ENCODE results near the gene CBFA2T2. TPM values are rescaled to one million over a fixed set of nuclear protein-coding genes. Genes with fewer than 3 reads are reported as not detected.

CBFA2T2 gene
- total and polyA plus RNA-seq, 2 donors (not counting 3 experiments of a cell fraction or from before 2014, with no cell fraction given) = 10.7 to 12.1 TPM

DNA sequence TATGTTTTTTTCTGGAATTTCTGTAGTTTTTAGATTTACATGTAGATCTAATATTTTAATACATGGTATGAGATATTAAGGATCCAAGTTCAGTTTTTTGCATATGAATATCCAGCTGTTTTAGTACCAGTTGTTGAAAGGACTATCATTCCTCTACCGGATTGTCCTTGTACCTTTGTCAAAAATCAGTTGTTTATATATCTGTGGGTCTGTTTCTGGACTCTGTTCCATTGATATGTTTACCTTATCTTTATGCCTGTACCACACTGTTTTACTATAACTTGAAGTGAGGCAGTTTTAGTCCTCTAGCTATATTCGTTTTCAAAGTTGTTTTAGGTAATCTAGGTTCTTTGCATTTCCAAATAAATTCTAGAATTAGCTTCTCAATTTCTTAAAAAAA is 47.7 kb downstream of the CBFA2T2 start:
- no peak overlapping the region for H3K27ac ChIP-seq (ENCODE audit: insufficient read depth, low read depth, low read length)
- FAIRE-seq (no peak), DNase-seq (ENCODE audit: low read depth, low spot score) (no peak)
- CTCF ChIA-PET = interaction anchor here (0.9 to 2.1 kb wide), 5 partner anchors 9 to 25 kb away, joined by 3 to 6 read pairs (median 4); no protein-coding TSS in a partner anchor
- no peaks in the 10 kb centered on the region for H3K27me3 ChIP-seq (ENCODE audit: control insufficient read depth in 2 of 2, insufficient read depth in 2 of 2, low read length in 2 of 2)
- H3K9me3 ChIP-seq (replicated peaks; ENCODE audit: control insufficient read depth, insufficient read depth, low read length) = no peaks in the 10 kb centered on the region
- dilution Hi-C loops (cut with MboI; ENCODE audit: extremely low pct_ligation_motif_present, low sequenced_read_pairs) (no loop called here), intact Hi-C loops (cut with micrococcal nuclease) (no loop called here)
- no peaks in the 10 kb centered on the region for H3K9me1 ChIP-seq (replicated peaks; ENCODE audit: control insufficient read depth, extremely low read depth, insufficient read depth, low read length)
- no peak for TF ChIP-seq MAX (IDR thresholded peaks at IDR 0.05; ENCODE audit: insufficient read depth, insufficient read length)
- no peak for TF ChIP-seq GATA2 (IDR thresholded peaks at IDR 0.05; ENCODE audit: insufficient read depth, insufficient read length, low read depth, low read length)
- peaks cover 4% of the 10 kb centered on the region for H4K20me1 ChIP-seq (replicated peaks; ENCODE audit: control insufficient read depth, extremely low read depth, insufficient read depth, low read length)
- H3K79me2 ChIP-seq (ENCODE audit: control insufficient read depth, insufficient read depth, low read length) = no peaks in the 10 kb centered on the region
- no peak overlapping the region for H3K9ac ChIP-seq (replicated peaks; ENCODE audit: extremely low read depth, insufficient read depth, low read length)
- no TSS peak for BruUV-seq (replicated peaks)
- H3K36me3 ChIP-seq (ENCODE audit: control insufficient read depth in 2 of 2, extremely low read depth in 1 of 2, insufficient read depth in 2 of 2, low read length in 2 of 2) = no peaks in the 10 kb centered on the region
- H3K4me2 ChIP-seq (ENCODE audit: insufficient read depth, low read length) = no peak overlapping the region
- peaks cover 25% of the 10 kb centered on the region for H3K4me1 ChIP-seq (ENCODE audit: control insufficient read depth, extremely low read depth, insufficient read depth, low read length)
- POLR2A ChIA-PET = no interaction called here
- no peak overlapping the region for H3K4me3 ChIP-seq (replicated peaks in 1 of 3; ENCODE audit: insufficient read depth in 1 of 3, low read depth in 1 of 3, low read length in 3 of 3)
- no peak overlapping the region for H2AFZ ChIP-seq (ENCODE audit: low read depth, low read length)

DNA sequence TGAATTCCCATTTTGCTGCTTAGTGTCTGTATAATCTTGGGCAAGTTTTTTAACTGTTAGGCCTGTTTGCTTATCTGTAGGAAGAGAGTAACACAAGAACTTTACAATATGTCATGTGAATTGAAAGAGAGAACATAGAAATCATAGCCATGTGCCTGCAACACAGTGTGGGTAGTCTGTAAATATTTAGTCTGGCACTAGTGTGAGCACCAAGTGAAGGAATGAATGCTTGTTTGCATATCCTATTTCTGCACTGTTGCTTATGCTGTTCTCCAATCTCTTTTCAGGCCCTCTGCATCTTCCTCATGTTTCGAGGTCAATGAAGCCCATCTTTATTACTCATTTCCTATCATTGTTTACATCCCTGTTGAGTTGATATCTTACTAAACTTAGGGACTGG is 49.2 kb downstream of the CBFA2T2 start:
- no TSS peak for BruUV-seq (replicated peaks)
- Histone ChIP-seq H3K4me1 (ENCODE audit: control insufficient read depth, extremely low read depth, insufficient read depth, low read length) (peaks cover 21% of the 10 kb centered on the region), H4K20me1 (replicated peaks; ENCODE audit: control insufficient read depth, extremely low read depth, insufficient read depth, low read length) (peaks cover 4% of the 10 kb centered on the region), H3K27me3 (ENCODE audit: control insufficient read depth in 2 of 2, insufficient read depth in 2 of 2, low read length in 2 of 2) (no peaks in the 10 kb centered on the region), H3K4me2 (ENCODE audit: insufficient read depth, low read length) (peak overlapping the region; percentile 48), H3K4me3 (replicated peaks in 1 of 3; ENCODE audit: insufficient read depth in 1 of 3, low read depth in 1 of 3, low read length in 3 of 3) (no peak overlapping the region), H2AFZ (ENCODE audit: low read depth, low read length) (no peak overlapping the region), H3K36me3 (ENCODE audit: control insufficient read depth in 2 of 2, extremely low read depth in 1 of 2, insufficient read depth in 2 of 2, low read length in 2 of 2) (no peaks in the 10 kb centered on the region), H3K79me2 (ENCODE audit: control insufficient read depth, insufficient read depth, low read length) (no peaks in the 10 kb centered on the region), H3K9ac (replicated peaks; ENCODE audit: extremely low read depth, insufficient read depth, low read length) (peak overlapping the region; percentile 29), H3K9me1 (replicated peaks; ENCODE audit: control insufficient read depth, extremely low read depth, insufficient read depth, low read length) (no peaks in the 10 kb centered on the region), H3K27ac (ENCODE audit: insufficient read depth, low read depth, low read length) (peak overlapping the region; percentile 8), H3K9me3 (replicated peaks; ENCODE audit: control insufficient read depth, insufficient read depth, low read length) (no peaks in the 10 kb centered on the region)
- intact Hi-C loops (cut with micrococcal nuclease) (no loop called here), dilution Hi-C loops (cut with MboI; ENCODE audit: extremely low pct_ligation_motif_present, low sequenced_read_pairs) (no loop called here)
- POLR2A ChIA-PET = interaction anchor here (0.7 to 0.8 kb wide), 2 partner anchors 10 to 90 kb away, joined by 3 read pairs; no protein-coding TSS in a partner anchor
- CTCF ChIA-PET = interaction anchor here (2.1 kb wide), 1 partner anchor 16 kb away, joined by 6 read pairs; no protein-coding TSS in a partner anchor
- TF ChIP-seq EZH2 (IDR thresholded peaks at IDR 0.05; ENCODE audit: borderline replicate concordance, low read depth, low read length, severe bottlenecking) (no peak), FOS (IDR thresholded peaks at IDR 0.05; ENCODE audit: borderline replicate concordance, insufficient read depth, low read length) (peak; percentile 43), POLR2A (IDR thresholded peaks at IDR 0.05; ENCODE audit: low read depth, low read length) (no peak), JUN (IDR thresholded peaks at IDR 0.05; ENCODE audit: borderline replicate concordance, insufficient read depth, insufficient read length, low read depth) (peak; percentile 55), MAX (IDR thresholded peaks at IDR 0.05; ENCODE audit: insufficient read depth, insufficient read length) (no peak), CTCF (IDR thresholded peaks at IDR 0.05; ENCODE audit: extremely low read depth in 1 of 2, insufficient read depth in 1 of 2, low read depth in 1 of 2, low read length in 2 of 2) (no peak), MYC (IDR thresholded peaks at IDR 0.05; ENCODE audit: low read depth, low read length) (no peak), POLR2AphosphoS5 (IDR thresholded peaks at IDR 0.05; ENCODE audit: insufficient read depth, low read depth, low read length) (no peak), GATA2 (IDR thresholded peaks at IDR 0.05; ENCODE audit: insufficient read depth, insufficient read length, low read depth, low read length) (no peak)
- FAIRE-seq (no peak), DNase-seq (ENCODE audit: low read depth, low spot score) (peak; percentile 57)
